Thyroid gland (tissue), 4 donors: ENCODE measurements around the gene EXOC6. TPM values are rescaled to one million over a fixed set of nuclear protein-coding genes. Genes with fewer than 3 reads are reported as not detected.

ENCODE experiments used
- DNase-seq, 2 donors: peaks; one replicate each; pipeline ENCODE4 v3.0.0-alpha.2; 2019
- H3K27ac ChIP-seq, 3 donors: fragments of 200-600 bp; sonication (generic); 1 replicate in 2 of 3; 2 replicates in 1 of 3; pipeline ENCODE4 v1.5.1; 2016 to 2019; ENCODE audit warnings: mild to moderate bottlenecking in 1 of 3, moderate library complexity in 1 of 3
- H3K27me3 ChIP-seq: fragments of 200-600 bp; sonication (generic); one replicate; pipeline ENCODE4 v1.5.1; 2019
- H3K36me3 ChIP-seq, 2 donors: fragments of 200-600 bp; sonication (generic); one replicate each; pipeline ENCODE4 v1.5.1; 2016 to 2019
- H3K4me1 ChIP-seq, 2 donors: fragments of 200-600 bp; sonication (generic); one replicate each; pipeline ENCODE4 v1.5.1; 2017 to 2019
- H3K4me3 ChIP-seq, 3 donors: fragments of 200-600 bp; sonication (generic); replicated peaks in 1 of 3; 1 replicate in 2 of 3; 2 replicates in 1 of 3; pipeline ENCODE4 v1.5.1; 2016; ENCODE audit warnings: mild to moderate bottlenecking in 1 of 3
- H3K9me3 ChIP-seq: fragments of 200-600 bp; sonication (generic); one replicate; pipeline ENCODE4 v1.5.1; 2017
- POLR2A ChIP-seq, 2 donors: fragments of 450-650 bp; IDR thresholded peaks; one replicate each; pipeline ENCODE4 v1.6.1; 2017; ENCODE audit warnings: antibody characterized with exemption in 2 of 2, mild to moderate bottlenecking in 2 of 2, moderate library complexity in 1 of 2
- WGBS, 2 donors: methylation state at CpG; one replicate each; pipeline ENCODE4 v1.1.5; 2017; 5-methylcytosine and 5-hydroxymethylcytosine counted together
- intact Hi-C: fragments of 100-400 bp; cut with DNase I; formaldehyde crosslinking; loops from one replicate; pipeline ENCODE4 v1.15.1; 2023
- total RNA-seq, 4 donors: library from RNA; depleted of rRNA; stranded (reverse); fragments of >200 nt; gene quantifications; one replicate each; pipeline ENCODE4 v1.2.3, GENCODE V29; 2016
- TF ChIP-seq, protein P1 (sequence below), 6 experiments: fragments of 200-600 bp in 3 of 6; fragments of 450-650 bp in 3 of 6; sonication (generic) in 3 of 6; IDR thresholded peaks; one replicate each; pipeline ENCODE4 v1.5.1; 2016 to 2019; ENCODE audit warnings: antibody characterized with exemption in 6 of 6, mild to moderate bottlenecking in 2 of 6, inconsistent platforms in 1 of 6, moderate library complexity in 1 of 6

EXOC6 gene
- total RNA-seq, 4 donors from 2014 or later: 51.6 to 74.0 (median 61.1) TPM

DNA sequence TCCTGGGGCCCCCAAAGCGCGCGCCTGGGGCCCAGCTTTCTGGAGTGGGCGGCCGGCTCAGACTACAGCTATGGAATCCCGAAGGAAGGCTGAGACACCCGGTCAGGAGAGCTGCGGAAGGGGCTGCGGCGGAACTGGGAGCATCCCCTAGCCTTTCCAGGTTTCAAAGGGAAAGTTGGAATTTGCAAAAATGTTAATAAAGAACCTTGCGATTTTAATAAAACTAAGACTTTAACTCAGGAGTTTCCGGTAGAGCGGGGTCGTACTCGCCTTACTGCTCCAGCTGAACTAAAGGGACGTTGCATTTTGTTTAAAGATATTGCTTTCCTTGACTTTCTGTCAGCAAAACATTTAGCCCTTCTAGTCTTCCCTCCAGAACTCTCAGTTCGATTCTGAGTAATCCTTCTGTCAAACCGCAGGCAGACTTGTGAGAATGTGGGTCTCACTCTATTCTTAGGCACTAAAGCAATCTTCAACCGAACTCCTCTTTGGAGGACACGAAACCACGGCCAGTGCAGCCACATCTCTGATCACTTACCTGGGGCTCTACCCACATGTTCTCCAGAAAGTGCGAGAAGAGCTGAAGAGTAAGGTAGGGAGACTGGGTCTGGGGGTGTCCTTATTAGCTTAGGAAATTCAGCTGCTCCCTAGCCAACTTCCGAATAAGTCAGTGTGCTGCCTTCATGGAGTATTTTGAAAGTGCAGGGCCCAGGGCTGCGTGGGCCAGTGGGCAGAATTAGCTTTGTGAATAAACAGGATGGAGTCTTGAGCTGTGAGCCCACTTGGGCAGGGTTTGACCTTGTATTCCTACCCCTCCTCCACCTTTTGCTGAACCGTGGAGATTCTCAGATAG lies 227.3 kb downstream of the EXOC6 start:
- Histone ChIP-seq H3K9me3 (no peaks in the 10 kb centered on the region), H3K4me1 (peaks cover 26 to 33% of the 10 kb centered on the region in 2 donors), H3K36me3 (no peaks in the 10 kb centered on the region), H3K4me3 (no peak overlapping the region), H3K27ac (no peak overlapping the region), H3K27me3 (peaks cover 23% of the 10 kb centered on the region)
- intact Hi-C loops: loop anchor here (10.0 kb wide), 1 partner anchor 279 kb away; no protein-coding TSS in a partner anchor
- no peak for DNase-seq
- WGBS, 2 donors: 32 to 37% methylated on average over 14 to 22 of the region's 25 CpGs
- TF ChIP-seq, protein P1, sequence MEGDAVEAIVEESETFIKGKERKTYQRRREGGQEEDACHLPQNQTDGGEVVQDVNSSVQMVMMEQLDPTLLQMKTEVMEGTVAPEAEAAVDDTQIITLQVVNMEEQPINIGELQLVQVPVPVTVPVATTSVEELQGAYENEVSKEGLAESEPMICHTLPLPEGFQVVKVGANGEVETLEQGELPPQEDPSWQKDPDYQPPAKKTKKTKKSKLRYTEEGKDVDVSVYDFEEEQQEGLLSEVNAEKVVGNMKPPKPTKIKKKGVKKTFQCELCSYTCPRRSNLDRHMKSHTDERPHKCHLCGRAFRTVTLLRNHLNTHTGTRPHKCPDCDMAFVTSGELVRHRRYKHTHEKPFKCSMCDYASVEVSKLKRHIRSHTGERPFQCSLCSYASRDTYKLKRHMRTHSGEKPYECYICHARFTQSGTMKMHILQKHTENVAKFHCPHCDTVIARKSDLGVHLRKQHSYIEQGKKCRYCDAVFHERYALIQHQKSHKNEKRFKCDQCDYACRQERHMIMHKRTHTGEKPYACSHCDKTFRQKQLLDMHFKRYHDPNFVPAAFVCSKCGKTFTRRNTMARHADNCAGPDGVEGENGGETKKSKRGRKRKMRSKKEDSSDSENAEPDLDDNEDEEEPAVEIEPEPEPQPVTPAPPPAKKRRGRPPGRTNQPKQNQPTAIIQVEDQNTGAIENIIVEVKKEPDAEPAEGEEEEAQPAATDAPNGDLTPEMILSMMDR (IDR thresholded peaks at IDR 0.05): no peak
- no peak for TF ChIP-seq POLR2A (IDR thresholded peaks at IDR 0.05)

DNA sequence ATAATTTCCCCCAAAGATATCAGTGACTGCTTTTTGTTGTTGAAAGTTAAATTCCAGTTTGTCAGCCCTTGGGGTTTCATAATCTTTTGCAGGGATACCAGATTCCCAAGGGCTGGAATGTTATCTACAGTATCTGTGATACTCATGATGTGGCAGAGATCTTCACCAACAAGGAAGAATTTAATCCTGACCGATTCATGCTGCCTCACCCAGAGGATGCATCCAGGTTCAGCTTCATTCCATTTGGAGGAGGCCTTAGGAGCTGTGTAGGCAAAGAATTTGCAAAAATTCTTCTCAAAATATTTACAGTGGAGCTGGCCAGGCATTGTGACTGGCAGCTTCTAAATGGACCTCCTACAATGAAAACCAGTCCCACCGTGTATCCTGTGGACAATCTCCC lies 228.6 kb downstream of the EXOC6 start:
- no peaks in the 10 kb centered on the region for H3K36me3 ChIP-seq
- H3K4me1 ChIP-seq: peaks cover 26 to 33% of the 10 kb centered on the region in 2 donors
- TF ChIP-seq, protein P1 (IDR thresholded peaks at IDR 0.05): no peak
- no peak for TF ChIP-seq POLR2A (IDR thresholded peaks at IDR 0.05)
- 81 to 83% methylated on average over 2 of the region's 2 CpGs for WGBS, 2 donors
- no peak overlapping the region for H3K27ac ChIP-seq
- no peak overlapping the region for H3K4me3 ChIP-seq
- H3K9me3 ChIP-seq: no peaks in the 10 kb centered on the region
- intact Hi-C loops: loop anchor here (10.0 kb wide), 1 partner anchor 278 kb away; no protein-coding TSS in a partner anchor
- DNase-seq: no peak
- H3K27me3 ChIP-seq: peaks cover 23% of the 10 kb centered on the region

DNA sequence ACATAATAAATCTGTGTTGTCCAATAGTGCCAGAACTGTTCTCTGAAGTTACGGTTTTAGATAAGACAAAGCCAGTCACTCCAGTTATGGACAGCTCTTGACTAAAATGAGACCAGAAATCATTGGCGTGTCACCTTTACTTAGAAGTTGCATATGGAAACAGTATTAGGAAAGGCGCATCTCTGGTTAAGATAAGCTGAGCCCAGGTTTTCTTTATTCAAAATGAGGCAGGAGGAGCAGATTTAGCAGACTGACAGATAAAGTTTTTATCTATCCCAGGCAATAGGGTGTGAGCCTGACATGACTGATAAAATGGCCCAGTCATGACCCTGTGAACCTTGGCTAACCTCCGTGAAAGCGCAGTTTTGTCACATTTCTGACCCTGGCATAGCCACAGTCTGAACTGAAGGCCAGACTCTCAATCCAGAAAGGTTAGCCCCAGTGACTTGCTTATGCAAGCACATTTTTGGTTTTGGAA lies 229.6 kb downstream of the EXOC6 start:
- Histone ChIP-seq H3K36me3 (no peaks in the 10 kb centered on the region), H3K9me3 (no peaks in the 10 kb centered on the region), H3K27me3 (peaks cover 22% of the 10 kb centered on the region), H3K4me3 (no peak overlapping the region), H3K27ac (no peak overlapping the region), H3K4me1 (peaks cover 22 to 24% of the 10 kb centered on the region in 2 donors)
- no peak for DNase-seq
- no peak for TF ChIP-seq POLR2A (IDR thresholded peaks at IDR 0.05)
- TF ChIP-seq, protein P1 (IDR thresholded peaks at IDR 0.05): no peak
- 90 to 95% methylated on average over 5 of the region's 5 CpGs for WGBS, 2 donors
- intact Hi-C loops: loop anchor here (10.0 kb wide), 1 partner anchor 277 kb away; no protein-coding TSS in a partner anchor

DNA sequence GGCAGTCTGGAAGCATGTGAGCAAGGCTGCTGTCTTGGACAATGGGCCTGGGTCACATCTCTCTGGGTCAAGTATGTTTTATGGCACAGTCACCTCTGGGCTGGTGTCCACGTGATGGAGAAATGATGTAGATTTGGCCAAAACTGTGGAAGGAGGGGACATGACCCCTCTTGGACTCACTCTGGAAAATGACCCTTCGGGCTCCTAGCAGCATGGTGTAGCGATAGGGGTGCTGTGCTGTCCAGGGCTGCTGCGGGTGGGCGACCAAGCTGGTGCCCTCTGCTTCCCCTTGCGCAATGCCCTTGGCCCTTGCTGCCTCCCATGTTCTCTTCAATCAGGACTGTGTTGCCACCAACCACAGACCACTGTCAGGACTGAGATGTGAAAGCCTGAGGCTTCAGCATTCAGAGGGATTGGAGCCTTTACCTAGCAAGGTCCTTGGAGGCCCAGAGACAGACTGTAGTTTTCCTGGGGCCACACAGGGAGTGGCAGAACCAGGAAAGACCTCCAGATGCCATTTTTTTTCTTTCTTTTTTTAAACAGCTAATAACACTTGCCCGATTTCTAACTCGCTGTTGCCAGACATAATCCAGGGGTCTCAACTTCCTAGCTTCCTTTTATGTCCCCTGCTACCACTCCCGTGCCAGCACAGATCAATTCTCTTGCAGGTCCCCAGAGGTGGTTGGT lies 231.5 kb downstream of the EXOC6 start:
- no peak overlapping the region for H3K4me3 ChIP-seq
- peaks cover 9% of the 10 kb centered on the region for H3K27me3 ChIP-seq
- H3K4me1 ChIP-seq: peaks cover 4 to 5% of the 10 kb centered on the region in 2 donors
- TF ChIP-seq, protein P1 (IDR thresholded peaks at IDR 0.05): no peak
- TF ChIP-seq POLR2A (IDR thresholded peaks at IDR 0.05): no peak
- no peak for DNase-seq
- intact Hi-C loops: loop anchor here (10.0 kb wide), 2 partner anchors 215 to 275 kb away; no protein-coding TSS in a partner anchor
- H3K27ac ChIP-seq: no peak overlapping the region
- no peaks in the 10 kb centered on the region for H3K9me3 ChIP-seq
- 50 to 55% methylated on average over 7 to 8 of the region's 9 CpGs for whole genome bisulfite sequencing, 2 donors
- H3K36me3 ChIP-seq: no peaks in the 10 kb centered on the region
